ENCODE data around the gene SEMA3F. TPM values are rescaled to one million over a fixed set of nuclear protein-coding genes. Genes with fewer than 3 reads are reported as not detected.

Gene SEMA3F
- total RNA-seq, 4 donors from 2014 or later, result 5.2 to 40.1 (median 7.5) TPM

- H3K4me3 ChIP-seq, result no peak overlapping the region
- TF ChIP-seq CTCF (IDR thresholded peaks at IDR 0.05 in 4 of 5, conservative IDR thresholded peaks at IDR 0.05 in 1 of 5) (peak in 1 of 5 experiments; percentile 9), POLR2A (IDR thresholded peaks at IDR 0.05) (no peak)
- ATAC-seq (peak in 1 of 2 donors; percentile 31), DNase-seq (peak in 1 of 2 donors; percentile 48)
- peaks cover 53% of the 10 kb centered on the region in 2 donors for H3K4me1 ChIP-seq
- H3K27me3 ChIP-seq, result no peaks in the 10 kb centered on the region
- in situ Hi-C loops (cut with MboI; ENCODE audit: low sequenced_read_pairs in 4 of 4), result no loop called here
- peak overlapping the region; percentile 35 to 82 (median 74) for H3K27ac ChIP-seq
- no peaks in the 10 kb centered on the region for H3K36me3 ChIP-seq
- intact Hi-C loops (cut with DNase I; ENCODE audit: low total_unique reads), result no loop called here
- no peaks in the 10 kb centered on the region for H3K9me3 ChIP-seq
Observed at GRCh38 chr3:50172626-50173220, 17.6 kb downstream of the SEMA3F start.

GRCh38 chr3:50173685-50174516 is 18.8 kb downstream of the SEMA3F start:
- H3K9me3 ChIP-seq, result no peaks in the 10 kb centered on the region
- H3K4me1 ChIP-seq, result peaks cover 42% of the 10 kb centered on the region in 2 donors
- intact Hi-C loops (cut with DNase I; ENCODE audit: low total_unique reads), result no loop called here
- ATAC-seq (no peak), DNase-seq (no peak)
- in situ Hi-C loops (cut with MboI; ENCODE audit: low sequenced_read_pairs in 4 of 4), result no loop called here
- H3K36me3 ChIP-seq, result no peaks in the 10 kb centered on the region
- TF ChIP-seq POLR2A (IDR thresholded peaks at IDR 0.05), result no peak
- TF ChIP-seq CTCF (IDR thresholded peaks at IDR 0.05 in 4 of 5, conservative IDR thresholded peaks at IDR 0.05 in 1 of 5), result no peak
- no peak overlapping the region for H3K4me3 ChIP-seq
- no peak overlapping the region for H3K27ac ChIP-seq
- H3K27me3 ChIP-seq, result no peaks in the 10 kb centered on the region

GRCh38 chr3:50174517-50174895 is 19.4 kb downstream of the SEMA3F start:
- intact Hi-C loops (cut with DNase I; ENCODE audit: low total_unique reads), result no loop called here
- TF ChIP-seq POLR2A (IDR thresholded peaks at IDR 0.05) (no peak), CTCF (IDR thresholded peaks at IDR 0.05 in 4 of 5, conservative IDR thresholded peaks at IDR 0.05 in 1 of 5) (no peak)
- Histone ChIP-seq H3K4me1 (peaks cover 35 to 36% of the 10 kb centered on the region in 2 donors), H3K4me3 (no peak overlapping the region), H3K27ac (no peak overlapping the region), H3K27me3 (no peaks in the 10 kb centered on the region), H3K9me3 (no peaks in the 10 kb centered on the region), H3K36me3 (no peaks in the 10 kb centered on the region)
- in situ Hi-C loops (cut with MboI; ENCODE audit: low sequenced_read_pairs in 4 of 4), result no loop called here
- ATAC-seq (no peak), DNase-seq (no peak)

- Histone ChIP-seq H3K27ac (no peak overlapping the region), H3K27me3 (no peaks in the 10 kb centered on the region), H3K4me1 (peaks cover 31 to 32% of the 10 kb centered on the region in 2 donors), H3K36me3 (no peaks in the 10 kb centered on the region), H3K4me3 (no peak overlapping the region), H3K9me3 (no peaks in the 10 kb centered on the region)
- TF ChIP-seq POLR2A (IDR thresholded peaks at IDR 0.05), result no peak
- no peak for TF ChIP-seq CTCF (IDR thresholded peaks at IDR 0.05 in 4 of 5, conservative IDR thresholded peaks at IDR 0.05 in 1 of 5)
- ATAC-seq (no peak), DNase-seq (no peak)
- in situ Hi-C loops (cut with MboI; ENCODE audit: low sequenced_read_pairs in 4 of 4), result no loop called here
- intact Hi-C loops (cut with DNase I; ENCODE audit: low total_unique reads), result no loop called here
Observed at GRCh38 chr3:50174947-50175524, 19.9 kb downstream of the SEMA3F start.

Data from gastrocnemius medialis (tissue), 4 donors.